K562 (cell line): ENCODE results near the gene TBX6. TPM values are rescaled to one million over a fixed set of nuclear protein-coding genes. Genes with fewer than 3 reads are reported as not detected.

ENCODE experiments used
- COPS2 ChIP-seq: fragments of 450-650 bp; conservative IDR thresholded peaks from 2 replicates; pipeline ENCODE4 v1.6.1; 2016; ENCODE audit warnings: mild to moderate bottlenecking, moderate library complexity
- CREB3 ChIP-seq: fragments of 450-650 bp; conservative IDR thresholded peaks from 2 replicates; pipeline ENCODE4 v1.6.1; 2016; ENCODE audit warnings: missing genetic modification characterization, low read depth, mild to moderate bottlenecking, missing compliant biosample characterization, moderate library complexity
- DDX20 ChIP-seq: fragments of 450-650 bp; IDR thresholded peaks from 2 replicates; pipeline ENCODE4 v1.6.1; 2016; ENCODE audit warnings: missing genetic modification characterization, low read depth, mild to moderate bottlenecking, missing compliant biosample characterization, moderate library complexity
- DPF2 ChIP-seq: fragments of 450-650 bp; IDR thresholded peaks from 2 replicates; pipeline ENCODE4 v1.6.1; 2016
- FIP1L1 ChIP-seq: fragments of 200-400 bp; formaldehyde crosslinking; IDR thresholded peaks from 2 replicates; pipeline ENCODE4 v1.6.1; 2018; ENCODE audit warnings: mild to moderate bottlenecking, low read depth, low read length; ENCODE audit not compliant: poor library complexity, severe bottlenecking
- FOXK1 ChIP-seq: sonication (generic); formaldehyde crosslinking; IDR thresholded peaks from 2 replicates; pipeline ENCODE4 v1.8.0; 2022; ENCODE audit warnings: missing genetic modification reagents, mild to moderate bottlenecking, borderline replicate concordance
- GABPA ChIP-seq: fragments of 200-800 bp; sonication (Bioruptor generic); conservative IDR thresholded peaks from 2 replicates; pipeline ENCODE4 v1.6.1; 2016; ENCODE audit warnings: low read depth, missing genetic modification characterization, missing compliant biosample characterization
- GTF2A2 ChIP-seq: IDR thresholded peaks from 2 replicates; pipeline ENCODE4 v1.6.1; 2016; ENCODE audit warnings: mild to moderate bottlenecking, missing genetic modification characterization, missing compliant biosample characterization
- HEY1 ChIP-seq: fragments of 250-450 bp; sonication (Bioruptor Pico); IDR thresholded peaks from 2 replicates; pipeline ENCODE4 v1.5.0; 2020; ENCODE audit warnings: mild to moderate bottlenecking, moderate library complexity, borderline replicate concordance
- HMGN3 ChIP-seq: IDR thresholded peaks from 2 replicates; pipeline ENCODE4 v1.6.1; 2011; ENCODE audit warnings: borderline replicate concordance, low read depth, mild to moderate bottlenecking, mixed read lengths, low read length; ENCODE audit not compliant: insufficient read length; ENCODE audit errors: extremely low read depth
- MTA3 ChIP-seq: fragments of 450-650 bp; formaldehyde crosslinking; IDR thresholded peaks from 2 replicates; pipeline ENCODE4 v1.6.1; 2017; ENCODE audit warnings: mild to moderate bottlenecking, borderline replicate concordance
- NR3C1 ChIP-seq: sonication (generic); formaldehyde crosslinking; IDR thresholded peaks from 2 replicates; pipeline ENCODE4 v1.8.1; 2022; ENCODE audit warnings: missing genetic modification reagents
- POU5F1 ChIP-seq: fragments of 150-350 bp; IDR thresholded peaks from 2 replicates; pipeline ENCODE4 v1.6.1; 2014; ENCODE audit warnings: borderline replicate concordance, low read length, low read depth, mild to moderate bottlenecking; ENCODE audit not compliant: partially characterized antibody
- PREB ChIP-seq: sonication (generic); formaldehyde crosslinking; IDR thresholded peaks from 2 replicates; pipeline ENCODE4 v1.8.1; 2023; ENCODE audit warnings: mild to moderate bottlenecking, missing genetic modification reagents
- PTTG1 ChIP-seq: fragments of 450-650 bp; IDR thresholded peaks from 2 replicates; pipeline ENCODE4 v1.6.1; 2016; ENCODE audit warnings: low read depth, mild to moderate bottlenecking, missing genetic modification characterization, missing compliant biosample characterization
- RBM25 ChIP-seq: fragments of 200-400 bp; formaldehyde crosslinking; IDR thresholded peaks from 2 replicates; pipeline ENCODE4 v1.6.1; 2018; ENCODE audit warnings: low read length, low read depth, moderate library complexity; ENCODE audit not compliant: severe bottlenecking
- SIN3A ChIP-seq, 2 experiments: fragments of 150-350 bp in 1 of 2; IDR thresholded peaks; 2 replicates each; pipeline ENCODE4 v1.6.1; 2011 to 2016; ENCODE audit warnings: borderline replicate concordance in 2 of 2, low read depth in 2 of 2, low read length in 2 of 2, mild to moderate bottlenecking in 2 of 2, moderate library complexity in 2 of 2; ENCODE audit not compliant: control insufficient read depth in 1 of 2
- SREBF2 ChIP-seq: sonication (generic); formaldehyde crosslinking; IDR thresholded peaks from 2 replicates; pipeline ENCODE4 v1.4.0; 2020; ENCODE audit warnings: mild to moderate bottlenecking, missing genetic modification reagents
- TAF1 ChIP-seq: IDR thresholded peaks from 2 replicates; pipeline ENCODE4 v1.6.1; 2011; ENCODE audit warnings: mild to moderate bottlenecking, low read length, moderate library complexity; ENCODE audit not compliant: insufficient read depth, control insufficient read depth, severe bottlenecking; ENCODE audit errors: extremely low read depth
- TEAD1 ChIP-seq, 2 experiments: fragments of 450-650 bp in 1 of 2; sonication (generic) in 1 of 2; formaldehyde crosslinking; IDR thresholded peaks; 2 replicates each; pipeline versions ENCODE4 v1.4.0 to v1.8.0; 2020 to 2022; ENCODE audit warnings: mild to moderate bottlenecking in 2 of 2, missing genetic modification reagents in 1 of 2
- TFE3 ChIP-seq: fragments of 450-650 bp; formaldehyde crosslinking; IDR thresholded peaks from 2 replicates; pipeline ENCODE4 v1.4.0; 2020; ENCODE audit warnings: mild to moderate bottlenecking, mixed read lengths
- TRIM28 ChIP-seq: fragments of 450-650 bp; IDR thresholded peaks from 2 replicates; pipeline ENCODE4 v1.6.1; 2017
- ZNF584 ChIP-seq: fragments of 200-800 bp; sonication (Bioruptor generic); IDR thresholded peaks from 2 replicates; pipeline ENCODE4 v1.6.1; 2016; ENCODE audit warnings: low read depth, mild to moderate bottlenecking, missing genetic modification characterization, missing compliant biosample characterization
- polyA plus RNA-seq, 8 experiments: library from polyadenylated mRNA; depleted of rRNA in 4 of 8; stranded (reverse) in 5 of 8; unstranded in 3 of 8; fragments of >200 nt; fragmentation: Nextera tagmentation in 2 of 8; fragmentation: Illumina TruSeq in 1 of 8; extraction: Ambion mirVana in 2 of 8; extraction: Trizol in 1 of 8; gene quantifications; 2 replicates each; pipeline versions ENCODE4 v1.2.1 to v1.2.3, GENCODE V29; 2011 to 2014; ENCODE audit warnings: inconsistent platforms in 1 of 8, missing spikeins in 1 of 8
- total RNA-seq, 7 experiments: library from RNA; depleted of rRNA in 6 of 7; stranded (reverse); fragments of >200 nt in 6 of 7; fragmentation: Illumina TruSeq in 2 of 7; extraction: Trizol in 2 of 7; gene quantifications; 2 replicates each; pipeline versions ENCODE4 v1.2.1 to v1.2.3, GENCODE V29; 2011 to 2021; ENCODE audit warnings: low replicate concordance in 1 of 7

The TBX6 gene
- total and polyA plus RNA-seq, 9 of the 15 experiments (the other 6 are each of a cell fraction or from before 2014, with no cell fraction given) = 0.07 to 0.58 (median 0.11) TPM; not detected in 2

- TF ChIP-seq ZNF584 (no peak; the same call in 1 of the 2 replicates), DDX20 (tag) (no peak), SIN3A (IDR thresholded peaks at IDR 0.05; ENCODE audit: borderline replicate concordance in 2 of 2, control insufficient read depth in 1 of 2, low read depth in 2 of 2, low read length in 2 of 2) (peak; percentile 68 to 95), TEAD1 (CRISPR knock-in tag; IDR thresholded peaks at IDR 0.05) (peak; percentile 47 to 95; a peak in 3 of 4 replicates), CREB3 (tag) (peak; percentile 77; the same call in 1 of the 2 replicates), TAF1 (peak; percentile 78), TFE3 (no peak), PTTG1 (tag) (no peak), POU5F1 (peak; percentile 40), SREBF2 (no peak), HEY1 (CRISPR knock-in tag) (no peak), NR3C1 (CRISPR knock-in tag) (no peak), FOXK1 (CRISPR knock-in tag) (no peak), PREB (no peak), MTA3 (peak; percentile 98), RBM25 (peak; percentile 47), GABPA (peak; percentile 92), DPF2 (peak; percentile 55), HMGN3 (peak; percentile 75), COPS2 (no peak), GTF2A2 (tag) (peak; percentile 62; the same call in 1 of the 2 replicates), TRIM28 (0 out of 2 replicates have a peak, but pooled peaks have one; percentile 14), FIP1L1 (peak; percentile 81)
Measured at GRCh38 chr16:30065102-30065942, 26.4 kb downstream of the TBX6 start, which contains the start of gene ALDOA (continued).
